Progenitor cell of endocrine pancreas (in vitro differentiated cells): ENCODE measurements around the gene SS18L1. TPM values are rescaled to one million over a fixed set of nuclear protein-coding genes. Genes with fewer than 3 reads are reported as not detected.

Experiments
- DNase-seq: peaks from one replicate; pipeline ENCODE4 v3.0.0; 2021; ENCODE audit warnings: low spot score; ENCODE audit not compliant: unreplicated experiment
- H3K27ac Mint-ChIP-seq: 2 replicates; pipeline ENCODE4 v1.8.0; 2021; ENCODE audit warnings: mild to moderate bottlenecking, moderate library complexity, mixed read lengths
- H3K27me3 Mint-ChIP-seq: 2 replicates; pipeline ENCODE4 v1.8.0; 2021; ENCODE audit warnings: mixed read lengths
- H3K36me3 Mint-ChIP-seq: 2 replicates; pipeline ENCODE4 v1.8.0; 2022; ENCODE audit warnings: mixed read lengths; ENCODE audit not compliant: insufficient read depth
- H3K4me1 Mint-ChIP-seq: 2 replicates; pipeline ENCODE4 v1.8.0; 2021; ENCODE audit warnings: low read depth, mixed read lengths
- H3K4me3 Mint-ChIP-seq: 2 replicates; pipeline ENCODE4 v1.8.0; 2021; ENCODE audit warnings: low read depth, mild to moderate bottlenecking, moderate library complexity, mixed read lengths
- H3K9me3 Mint-ChIP-seq: 2 replicates; pipeline ENCODE4 v1.8.0; 2021; ENCODE audit warnings: low read depth, mixed read lengths
- total RNA-seq: library from RNA; stranded (reverse); gene quantifications from 2 replicates; pipeline ENCODE4 v1.2.1, GENCODE V29; 2021
- TF ChIP-seq, protein P1 (sequence below): fragments of 200-600 bp; sonication (generic); IDR thresholded peaks from one replicate; pipeline ENCODE4 v1.5.0; 2021; ENCODE audit warnings: antibody characterized with exemption, mild to moderate bottlenecking; ENCODE audit not compliant: unreplicated experiment

The SS18L1 gene
- total RNA-seq, 1 donor from 2014 or later: 29.8 TPM

DNA sequence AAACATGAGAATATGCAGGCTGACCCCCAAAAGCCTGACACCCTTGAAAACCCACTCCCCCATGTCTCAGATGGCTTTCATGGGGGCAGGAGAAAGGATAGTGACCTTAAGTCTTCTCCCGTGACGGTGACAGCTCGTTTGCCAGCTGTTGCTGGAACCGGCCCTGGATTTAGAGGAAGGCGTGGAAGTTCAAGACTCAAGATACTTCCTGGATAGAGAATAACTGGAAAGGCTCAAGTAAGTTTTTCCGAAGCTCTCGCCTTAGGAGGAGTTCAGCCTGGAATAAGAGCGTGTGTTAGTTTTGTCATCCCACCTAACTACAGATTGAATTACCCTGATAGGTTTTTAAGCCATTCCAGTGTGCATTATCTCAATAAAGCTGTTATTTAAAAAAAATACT lies 27.7 kb downstream of the SS18L1 start:
- TF ChIP-seq, protein P1, sequence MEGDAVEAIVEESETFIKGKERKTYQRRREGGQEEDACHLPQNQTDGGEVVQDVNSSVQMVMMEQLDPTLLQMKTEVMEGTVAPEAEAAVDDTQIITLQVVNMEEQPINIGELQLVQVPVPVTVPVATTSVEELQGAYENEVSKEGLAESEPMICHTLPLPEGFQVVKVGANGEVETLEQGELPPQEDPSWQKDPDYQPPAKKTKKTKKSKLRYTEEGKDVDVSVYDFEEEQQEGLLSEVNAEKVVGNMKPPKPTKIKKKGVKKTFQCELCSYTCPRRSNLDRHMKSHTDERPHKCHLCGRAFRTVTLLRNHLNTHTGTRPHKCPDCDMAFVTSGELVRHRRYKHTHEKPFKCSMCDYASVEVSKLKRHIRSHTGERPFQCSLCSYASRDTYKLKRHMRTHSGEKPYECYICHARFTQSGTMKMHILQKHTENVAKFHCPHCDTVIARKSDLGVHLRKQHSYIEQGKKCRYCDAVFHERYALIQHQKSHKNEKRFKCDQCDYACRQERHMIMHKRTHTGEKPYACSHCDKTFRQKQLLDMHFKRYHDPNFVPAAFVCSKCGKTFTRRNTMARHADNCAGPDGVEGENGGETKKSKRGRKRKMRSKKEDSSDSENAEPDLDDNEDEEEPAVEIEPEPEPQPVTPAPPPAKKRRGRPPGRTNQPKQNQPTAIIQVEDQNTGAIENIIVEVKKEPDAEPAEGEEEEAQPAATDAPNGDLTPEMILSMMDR: no peak
- Mint-ChIP-seq H3K36me3 (peaks cover 13% of the 10 kb centered on the region), H3K27me3 (no peaks in the 10 kb centered on the region), H3K27ac (no peak overlapping the region), H3K4me3 (no peak overlapping the region), H3K4me1 (no peaks in the 10 kb centered on the region), H3K9me3 (no peaks in the 10 kb centered on the region)
- no peak for DNase-seq

DNA sequence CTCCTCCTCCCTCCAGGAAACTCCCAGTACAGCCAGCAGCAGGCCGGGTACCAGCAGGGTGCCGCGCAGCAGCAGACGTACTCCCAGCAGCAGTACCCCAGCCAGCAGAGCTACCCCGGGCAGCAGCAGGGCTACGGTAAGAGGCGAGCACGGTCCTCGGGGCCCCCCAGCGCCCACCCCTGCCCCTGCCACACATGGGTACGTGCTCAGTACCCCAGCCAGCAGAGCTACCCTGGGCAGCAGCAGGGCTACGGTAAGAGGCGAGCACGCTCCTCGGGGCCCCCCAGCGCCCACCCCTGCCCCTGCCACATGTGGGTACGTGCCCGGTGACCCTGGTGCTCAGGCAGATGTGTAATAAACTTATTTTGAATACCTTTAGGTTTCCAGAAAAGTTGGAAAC lies 29.1 kb downstream of the SS18L1 start:
- TF ChIP-seq, protein P1: no peak
- Mint-ChIP-seq H3K9me3 (no peaks in the 10 kb centered on the region), H3K27ac (no peak overlapping the region), H3K27me3 (no peaks in the 10 kb centered on the region), H3K4me1 (no peaks in the 10 kb centered on the region), H3K36me3 (peaks cover 13% of the 10 kb centered on the region), H3K4me3 (no peak overlapping the region)
- DNase-seq: no peak

DNA sequence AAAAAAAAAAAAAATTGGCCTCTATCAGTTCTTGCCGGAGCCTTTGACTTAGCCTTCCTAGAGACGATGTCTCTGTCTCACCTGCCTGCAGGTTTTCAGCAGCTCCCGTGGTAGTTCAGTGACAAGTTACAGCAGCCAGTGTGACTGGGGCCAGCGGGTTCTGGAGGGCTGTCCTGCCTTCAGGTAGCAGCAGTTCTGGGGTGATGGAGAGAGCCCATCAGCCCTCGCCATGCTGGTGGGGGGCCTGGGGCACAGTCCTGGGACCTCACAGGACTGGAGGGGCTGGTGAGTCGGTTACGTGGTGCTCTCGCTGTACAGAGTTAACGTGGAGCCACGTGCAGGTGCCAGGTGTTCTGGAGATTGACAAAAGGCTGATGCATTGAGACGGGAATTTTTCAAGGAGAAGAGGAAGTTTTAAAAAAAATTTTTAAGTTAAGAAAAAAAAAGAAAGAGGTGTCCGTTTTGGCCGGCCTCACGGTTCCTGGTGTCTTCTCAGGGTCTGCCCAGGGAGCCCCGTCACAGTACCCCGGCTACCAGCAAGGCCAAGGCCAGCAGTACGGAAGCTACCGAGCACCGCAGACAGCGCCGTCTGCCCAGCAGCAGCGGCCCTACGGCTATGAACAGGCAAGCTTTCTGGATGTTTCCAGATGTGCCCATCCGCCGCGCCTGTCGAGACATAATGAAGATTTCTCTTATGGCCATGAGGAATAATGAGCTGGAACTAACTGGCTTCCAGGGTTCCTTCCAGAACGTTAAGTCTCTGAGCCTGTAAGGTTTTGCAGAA lies 30.6 kb downstream of the SS18L1 start:
- no peak overlapping the region for H3K4me3 Mint-ChIP-seq
- no peaks in the 10 kb centered on the region for H3K4me1 Mint-ChIP-seq
- H3K27ac Mint-ChIP-seq: no peak overlapping the region
- TF ChIP-seq, protein P1: no peak
- H3K36me3 Mint-ChIP-seq: peaks cover 13% of the 10 kb centered on the region
- DNase-seq: no peak
- H3K9me3 Mint-ChIP-seq: no peaks in the 10 kb centered on the region
- H3K27me3 Mint-ChIP-seq: no peaks in the 10 kb centered on the region

DNA sequence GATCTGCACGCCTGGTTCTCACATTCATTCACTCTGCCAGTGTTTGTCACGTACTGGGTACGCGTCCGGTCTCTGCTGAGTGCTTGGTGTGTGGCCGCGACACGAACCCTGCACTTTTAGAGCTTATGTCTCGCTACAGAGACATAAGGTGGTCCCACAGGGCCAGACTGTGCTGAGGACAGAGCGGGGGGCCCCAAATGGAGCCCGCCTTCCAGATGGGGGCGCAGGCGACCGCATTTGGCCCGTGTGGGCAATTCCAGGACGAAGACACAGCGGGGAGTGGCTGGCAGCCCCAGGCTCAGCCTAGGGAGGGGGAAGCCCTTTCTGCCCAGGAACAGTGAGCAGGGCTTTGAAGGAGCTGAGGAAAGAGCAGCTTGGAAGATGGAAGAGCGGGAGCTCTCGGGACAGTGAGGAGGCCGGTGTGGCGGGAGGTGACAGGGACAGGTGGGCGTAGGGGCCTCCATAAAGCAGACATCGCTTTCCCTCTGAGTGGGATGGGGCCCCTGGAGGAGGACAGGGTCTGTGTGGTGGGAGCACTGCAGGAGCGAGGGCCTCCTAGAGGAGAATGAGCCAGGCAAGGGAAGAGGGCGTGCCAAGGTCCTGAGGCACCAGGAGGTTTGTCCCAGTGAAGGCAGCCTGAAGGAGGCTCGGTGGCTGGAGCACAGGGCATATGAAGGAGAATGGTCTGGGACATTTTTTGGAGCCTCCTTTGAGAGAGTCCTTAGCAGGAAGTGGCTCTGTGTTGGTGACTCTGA lies 31.5 kb downstream of the SS18L1 start:
- Mint-ChIP-seq H3K27me3 (no peaks in the 10 kb centered on the region), H3K4me1 (no peaks in the 10 kb centered on the region), H3K27ac (peak overlapping the region; percentile 16), H3K4me3 (no peak overlapping the region), H3K9me3 (no peaks in the 10 kb centered on the region), H3K36me3 (peaks cover 13% of the 10 kb centered on the region)
- TF ChIP-seq, protein P1: no peak
- DNase-seq: no peak

DNA sequence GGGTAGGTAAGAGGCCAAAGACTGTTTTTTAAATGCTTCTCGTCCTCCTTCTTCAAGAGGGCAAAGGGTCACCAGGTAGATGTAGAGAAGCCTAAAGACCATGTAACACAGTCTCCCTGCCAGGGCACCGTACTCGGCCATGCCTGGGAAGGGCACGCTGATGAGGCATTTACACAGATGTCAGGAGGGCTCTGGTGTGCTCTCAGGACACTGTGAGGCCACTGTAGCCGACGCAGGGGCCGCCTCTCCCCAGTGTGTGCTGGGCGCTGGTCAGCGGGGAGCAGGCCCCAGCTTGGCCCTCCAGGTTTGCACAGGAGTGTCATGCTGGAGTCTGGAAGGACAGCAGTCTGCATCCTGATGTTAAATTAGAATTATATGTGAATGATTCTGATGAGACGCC lies 32.1 kb downstream of the SS18L1 start:
- H3K27ac Mint-ChIP-seq: no peak overlapping the region
- no peak overlapping the region for H3K4me3 Mint-ChIP-seq
- H3K9me3 Mint-ChIP-seq: no peaks in the 10 kb centered on the region
- peaks cover 13% of the 10 kb centered on the region for H3K36me3 Mint-ChIP-seq
- TF ChIP-seq, protein P1: no peak
- no peak for DNase-seq
- no peaks in the 10 kb centered on the region for H3K27me3 Mint-ChIP-seq
- no peaks in the 10 kb centered on the region for H3K4me1 Mint-ChIP-seq
